Endothelial cell of umbilical vein (primary cell): ENCODE results near the gene ACCSL. TPM values are rescaled to one million over a fixed set of nuclear protein-coding genes. Genes with fewer than 3 reads are reported as not detected.

Experiments
- BruUV-seq: library from RNA; stranded (reverse); fragments of 400-500 nt; replicated peaks from 2 replicates; lab custom pipeline; 2021; lab: Mats Ljungman, UMichigan
- CTCF ChIA-PET: fragments of 300-600, 350-600 bp; sonication (Branson Sonifier 250); formaldehyde crosslinking; loops from one replicate; lab custom pipeline; 2021; ENCODE audit warnings: antibody characterized with exemption, inconsistent platforms; lab: Charles Lee
- POLR2A ChIA-PET: fragments of 300-600, 350-600 bp; sonication (Branson Sonifier 250); formaldehyde crosslinking; loops from one replicate; lab custom pipeline; 2021; ENCODE audit warnings: antibody characterized with exemption, inconsistent platforms; lab: Charles Lee
- DNase-seq: peaks from one replicate; pipeline ENCODE4 v3.0.0-alpha.2; 2011; ENCODE audit warnings: low read depth, low spot score
- FAIRE-seq: peaks from 2 replicates; lab custom pipeline; 2011; peaks lifted over from hg19 to GRCh38; lab: Jason Lieb, UNC
- H2AFZ ChIP-seq: 2 replicates; pipeline ENCODE4 v1.6.0; 2012; ENCODE audit warnings: low read depth, low read length, control low read depth, inconsistent platforms
- H3K27ac ChIP-seq: 2 replicates; pipeline ENCODE4 v1.5.1; 2011; ENCODE audit warnings: low read depth, mild to moderate bottlenecking, control low read depth, low read length, moderate library complexity; ENCODE audit not compliant: insufficient read depth
- H3K27me3 ChIP-seq, 2 experiments: 2 replicates each; pipeline versions ENCODE4 v1.6.0 to v1.6.1; 2011; ENCODE audit warnings: low read length in 2 of 2, mixed read lengths in 1 of 2; ENCODE audit not compliant: control insufficient read depth in 2 of 2, insufficient read depth in 2 of 2
- H3K36me3 ChIP-seq, 2 experiments: 2 replicates in 1 of 2; 3 replicates in 1 of 2; pipeline ENCODE4 v1.5.1; 2011; ENCODE audit warnings: low read length in 2 of 2, mild to moderate bottlenecking in 1 of 2, moderate library complexity in 1 of 2; ENCODE audit not compliant: control insufficient read depth in 2 of 2, insufficient read depth in 2 of 2; ENCODE audit errors: extremely low read depth in 1 of 2
- H3K4me1 ChIP-seq: 3 replicates; pipeline ENCODE4 v1.5.1; 2011; ENCODE audit warnings: mild to moderate bottlenecking, low read length; ENCODE audit not compliant: control insufficient read depth, insufficient read depth; ENCODE audit errors: extremely low read depth
- H3K4me2 ChIP-seq: 2 replicates; pipeline ENCODE4 v1.6.1; 2011; ENCODE audit warnings: low read length, control low read depth, mixed read lengths; ENCODE audit not compliant: insufficient read depth
- H3K4me3 ChIP-seq, 3 experiments: fragments of 200-600 bp in 1 of 3; sonication (generic), shearing (Covaris generic) in 1 of 3; replicated peaks in 1 of 3; 2 replicates each; pipeline ENCODE4 v1.5.1; 2011 to 2016; ENCODE audit warnings: control low read depth in 3 of 3, low read length in 3 of 3, mild to moderate bottlenecking in 2 of 3, inconsistent platforms in 1 of 3, low read depth in 1 of 3, moderate library complexity in 1 of 3; ENCODE audit not compliant: insufficient read depth in 1 of 3
- H3K79me2 ChIP-seq: 2 replicates; pipeline ENCODE4 v1.6.0; 2012; ENCODE audit warnings: low read length, inconsistent platforms; ENCODE audit not compliant: control insufficient read depth, insufficient read depth
- H3K9ac ChIP-seq: replicated peaks from 2 replicates; pipeline ENCODE3; 2011; ENCODE audit warnings: low read length, control low read depth; ENCODE audit not compliant: insufficient read depth; ENCODE audit errors: extremely low read depth
- H3K9me1 ChIP-seq: replicated peaks from 3 replicates; pipeline ENCODE4 v1.6.0; 2011; ENCODE audit warnings: mild to moderate bottlenecking, low read length; ENCODE audit not compliant: control insufficient read depth, insufficient read depth; ENCODE audit errors: extremely low read depth
- H3K9me3 ChIP-seq: replicated peaks from 2 replicates; pipeline ENCODE4 v1.5.1; 2012; ENCODE audit warnings: low read length, inconsistent platforms; ENCODE audit not compliant: control insufficient read depth, insufficient read depth
- H4K20me1 ChIP-seq: replicated peaks from 2 replicates; pipeline ENCODE3; 2011; ENCODE audit warnings: mild to moderate bottlenecking, low read length; ENCODE audit not compliant: control insufficient read depth, insufficient read depth; ENCODE audit errors: extremely low read depth
- CTCF ChIP-seq, 2 donors: IDR thresholded peaks; 1 replicate in 1 of 2; 2 replicates in 1 of 2; pipeline ENCODE4 v1.5.1; 2011; ENCODE audit warnings: low read length in 2 of 2, mild to moderate bottlenecking in 2 of 2, moderate library complexity in 2 of 2, control low read depth in 1 of 2, inconsistent platforms in 1 of 2, low read depth in 1 of 2; ENCODE audit not compliant: insufficient read depth in 1 of 2; ENCODE audit errors: extremely low read depth in 1 of 2
- EZH2 ChIP-seq: IDR thresholded peaks from 2 replicates; pipeline ENCODE4 v1.6.1; 2012; ENCODE audit warnings: borderline replicate concordance, low read depth, mild to moderate bottlenecking, moderate library complexity, low read length, inconsistent platforms; ENCODE audit not compliant: severe bottlenecking
- FOS ChIP-seq: IDR thresholded peaks from 2 replicates; pipeline ENCODE4 v1.6.1; 2011; ENCODE audit warnings: mild to moderate bottlenecking, low read length, moderate library complexity, borderline replicate concordance; ENCODE audit not compliant: insufficient read depth
- GATA2 ChIP-seq: IDR thresholded peaks from 2 replicates; pipeline ENCODE4 v1.7.0; 2011; ENCODE audit warnings: low read depth, mild to moderate bottlenecking, moderate library complexity, mixed read lengths, low read length; ENCODE audit not compliant: insufficient read length, insufficient read depth
- JUN ChIP-seq: IDR thresholded peaks from 2 replicates; pipeline ENCODE4 v1.6.1; 2011; ENCODE audit warnings: borderline replicate concordance, low read depth; ENCODE audit not compliant: insufficient read length, insufficient read depth
- MAX ChIP-seq: IDR thresholded peaks from 2 replicates; pipeline ENCODE4 v1.6.1; 2011; ENCODE audit not compliant: insufficient read depth, insufficient read length
- MYC ChIP-seq: IDR thresholded peaks from one replicate; pipeline ENCODE4 v1.6.1; 2011; ENCODE audit warnings: mild to moderate bottlenecking, low read depth, low read length
- POLR2A ChIP-seq: IDR thresholded peaks from 2 replicates; pipeline ENCODE4 v1.6.1; 2012; ENCODE audit warnings: low read depth, mild to moderate bottlenecking, control low read depth, low read length
- POLR2AphosphoS5 ChIP-seq: IDR thresholded peaks from 2 replicates; pipeline ENCODE4 v1.6.1; 2012; ENCODE audit warnings: low read depth, mild to moderate bottlenecking, control low read depth, low read length, moderate library complexity; ENCODE audit not compliant: insufficient read depth
- dilution Hi-C: fragments of 300-500 bp; cut with MboI; formaldehyde crosslinking; loops from one replicate; pipeline ENCODE4 v1.15.0; 2019; ENCODE audit warnings: low sequenced_read_pairs; ENCODE audit not compliant: extremely low pct_ligation_motif_present
- intact Hi-C: fragments of 100-400 bp; cut with micrococcal nuclease; formaldehyde crosslinking; loops from one replicate; pipeline ENCODE4 v1.10.0; 2022
- polyA plus RNA-seq, 4 experiments: library from polyadenylated mRNA; depleted of rRNA in 3 of 4; stranded (reverse) in 3 of 4; unstranded in 1 of 4; fragments of >200 nt; gene quantifications; 2 replicates each; pipeline versions ENCODE4 v1.2.1 to v1.2.3, GENCODE V29; 2011 to 2012; ENCODE audit warnings: missing spikeins in 1 of 4
- total RNA-seq: library from RNA; stranded (reverse); gene quantifications from 2 replicates; pipeline ENCODE4 v1.2.3, GENCODE V29; 2021

The ACCSL gene
- total and polyA plus RNA-seq, 2 donors (not counting 3 experiments of a cell fraction or from before 2014, with no cell fraction given) = not detected

- H3K9ac ChIP-seq = no peak overlapping the region
- ChIA-PET POLR2A (no interaction called here), CTCF (interaction anchor here (1.0 kb wide), 1 partner anchor 17 kb away, joined by 3 read pairs; no protein-coding TSS in a partner anchor)
- no peaks in the 10 kb centered on the region for H4K20me1 ChIP-seq
- H3K4me3 ChIP-seq = no peak overlapping the region
- H3K79me2 ChIP-seq = no peaks in the 10 kb centered on the region
- FAIRE-seq (no peak), DNase-seq (no peak)
- no peak overlapping the region for H3K27ac ChIP-seq
- dilution Hi-C loops (no loop called here), intact Hi-C loops (no loop called here)
- H3K4me2 ChIP-seq = no peak overlapping the region
- peaks cover 3 to 6% of the 10 kb centered on the region in 2 experiments for H3K27me3 ChIP-seq
- H3K36me3 ChIP-seq = no peaks in the 10 kb centered on the region
- H3K4me1 ChIP-seq = no peaks in the 10 kb centered on the region
- H3K9me3 ChIP-seq = no peaks in the 10 kb centered on the region
- no peaks in the 10 kb centered on the region for H3K9me1 ChIP-seq
- TF ChIP-seq POLR2AphosphoS5 (no peak), EZH2 (no peak), MAX (no peak), JUN (no peak), POLR2A (no peak)
- H2AFZ ChIP-seq = no peak overlapping the region
- no TSS peak for BruUV-seq
These were observed 36.0 kb upstream of the ACCSL start for GRCh38 chr11:44011797-44012196.

- Histone ChIP-seq H3K9ac (no peak overlapping the region), H3K36me3 (no peaks in the 10 kb centered on the region), H3K27ac (no peak overlapping the region), H3K4me3 (no peak overlapping the region), H3K4me2 (no peak overlapping the region), H3K27me3 (peaks cover 10 to 23% of the 10 kb centered on the region in 2 experiments), H3K4me1 (no peaks in the 10 kb centered on the region), H3K79me2 (no peaks in the 10 kb centered on the region), H4K20me1 (no peaks in the 10 kb centered on the region), H2AFZ (no peak overlapping the region), H3K9me1 (no peaks in the 10 kb centered on the region), H3K9me3 (no peaks in the 10 kb centered on the region)
- intact Hi-C loops = no loop called here
- BruUV-seq = no TSS peak
- FAIRE-seq (no peak), DNase-seq (no peak)
- ChIA-PET POLR2A (no interaction called here), CTCF (interaction anchor here (1.5 kb wide), 1 partner anchor 8 kb away, joined by 7 read pairs; no protein-coding TSS in a partner anchor)
- dilution Hi-C loops = no loop called here
- TF ChIP-seq POLR2AphosphoS5 = no peak
- no peak for TF ChIP-seq FOS
- no peak for TF ChIP-seq MYC
- no peak for TF ChIP-seq GATA2
- no peak for TF ChIP-seq EZH2
- no peak for TF ChIP-seq CTCF (IDR thresholded peaks at IDR 0.05; ENCODE audit: extremely low read depth in 1 of 2, insufficient read depth in 1 of 2, low read depth in 1 of 2, low read length in 2 of 2)
- no peak for TF ChIP-seq MAX
- TF ChIP-seq JUN = no peak
- TF ChIP-seq POLR2A = no peak
These were observed 32.7 kb upstream of the ACCSL start for GRCh38 chr11:44014968-44015623.
